ENCODE measurements around the gene ICOS.

GRCh38 chr2:203915256-203915655 lies 21.3 kb upstream of the ICOS start:
- TF ChIP-seq CTCF (IDR thresholded peaks at IDR 0.05; ENCODE audit: low read depth, low read length, missing input control) (no peak), GABPA (IDR thresholded peaks at IDR 0.05 in 1 of 2, conservative IDR thresholded peaks at IDR 0.05 in 1 of 2) (no peak), RAD21 (IDR thresholded peaks at IDR 0.05) (no peak), YY1 (IDR thresholded peaks at IDR 0.05) (no peak), TAF1 (conservative IDR thresholded peaks at IDR 0.05) (no peak), NR2F2 (IDR thresholded peaks at IDR 0.05) (no peak)
- TF ChIP-seq, protein P1, sequence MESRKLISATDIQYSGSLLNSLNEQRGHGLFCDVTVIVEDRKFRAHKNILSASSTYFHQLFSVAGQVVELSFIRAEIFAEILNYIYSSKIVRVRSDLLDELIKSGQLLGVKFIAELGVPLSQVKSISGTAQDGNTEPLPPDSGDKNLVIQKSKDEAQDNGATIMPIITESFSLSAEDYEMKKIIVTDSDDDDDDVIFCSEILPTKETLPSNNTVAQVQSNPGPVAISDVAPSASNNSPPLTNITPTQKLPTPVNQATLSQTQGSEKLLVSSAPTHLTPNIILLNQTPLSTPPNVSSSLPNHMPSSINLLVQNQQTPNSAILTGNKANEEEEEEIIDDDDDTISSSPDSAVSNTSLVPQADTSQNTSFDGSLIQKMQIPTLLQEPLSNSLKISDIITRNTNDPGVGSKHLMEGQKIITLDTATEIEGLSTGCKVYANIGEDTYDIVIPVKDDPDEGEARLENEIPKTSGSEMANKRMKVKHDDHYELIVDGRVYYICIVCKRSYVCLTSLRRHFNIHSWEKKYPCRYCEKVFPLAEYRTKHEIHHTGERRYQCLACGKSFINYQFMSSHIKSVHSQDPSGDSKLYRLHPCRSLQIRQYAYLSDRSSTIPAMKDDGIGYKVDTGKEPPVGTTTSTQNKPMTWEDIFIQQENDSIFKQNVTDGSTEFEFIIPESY (IDR thresholded peaks at IDR 0.05): no peak

All from liver (tissue), 3 donors.